DLD1 (cell line): Measurements from ENCODE around the gene NALCN.

Experiments used
- in situ Hi-C: cut with HindIII; loops from 2 replicates; pipeline ENCODE4 v1.10.0; 2017; ENCODE audit warnings: low sequenced_read_pairs

Gene NALCN

DNA sequence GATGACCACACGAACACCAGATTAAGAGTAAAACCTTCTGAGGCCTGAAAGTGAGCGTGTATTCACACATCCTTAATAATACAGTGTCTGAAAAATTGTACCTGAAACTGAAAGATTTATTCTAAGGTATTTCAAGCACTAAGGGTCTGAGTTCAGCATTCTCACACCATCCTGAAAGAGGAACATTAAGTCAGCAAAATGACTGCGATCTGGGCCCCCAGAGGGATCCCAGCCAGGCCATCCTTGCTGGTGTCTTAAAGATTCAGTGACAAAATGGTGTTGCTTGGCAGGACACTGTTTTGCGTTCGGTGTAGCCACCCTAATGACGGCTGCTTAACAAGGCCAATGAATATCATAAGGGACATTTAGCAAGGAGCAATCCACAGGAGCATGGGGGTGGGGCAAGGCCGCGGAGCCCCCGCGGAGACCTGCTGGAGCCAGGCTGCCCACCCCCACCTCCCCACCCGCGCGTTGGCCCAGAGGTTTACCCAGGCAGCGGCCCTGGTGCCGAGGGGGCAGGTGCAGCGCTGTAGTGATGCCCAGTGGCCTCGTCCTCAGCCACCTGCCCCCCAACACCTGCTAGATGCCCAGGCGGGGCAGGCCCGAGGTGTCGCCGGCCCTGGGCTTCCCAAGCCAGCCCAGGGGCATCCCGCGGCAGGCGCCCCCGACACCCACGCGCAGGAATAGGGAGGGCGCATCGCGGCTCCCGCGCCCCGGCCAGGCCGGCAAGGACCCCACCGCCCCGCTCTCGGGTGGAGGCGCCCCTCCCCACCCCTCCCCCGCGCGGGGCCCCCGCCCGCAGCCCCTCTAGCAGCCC lies 742 bp downstream of the NALCN start:
- in situ Hi-C loops = no loop called here

GRCh38 chr13:101412076-101412475 lies 4.2 kb downstream of the NALCN start:
- in situ Hi-C loops = no loop called here

DNA sequence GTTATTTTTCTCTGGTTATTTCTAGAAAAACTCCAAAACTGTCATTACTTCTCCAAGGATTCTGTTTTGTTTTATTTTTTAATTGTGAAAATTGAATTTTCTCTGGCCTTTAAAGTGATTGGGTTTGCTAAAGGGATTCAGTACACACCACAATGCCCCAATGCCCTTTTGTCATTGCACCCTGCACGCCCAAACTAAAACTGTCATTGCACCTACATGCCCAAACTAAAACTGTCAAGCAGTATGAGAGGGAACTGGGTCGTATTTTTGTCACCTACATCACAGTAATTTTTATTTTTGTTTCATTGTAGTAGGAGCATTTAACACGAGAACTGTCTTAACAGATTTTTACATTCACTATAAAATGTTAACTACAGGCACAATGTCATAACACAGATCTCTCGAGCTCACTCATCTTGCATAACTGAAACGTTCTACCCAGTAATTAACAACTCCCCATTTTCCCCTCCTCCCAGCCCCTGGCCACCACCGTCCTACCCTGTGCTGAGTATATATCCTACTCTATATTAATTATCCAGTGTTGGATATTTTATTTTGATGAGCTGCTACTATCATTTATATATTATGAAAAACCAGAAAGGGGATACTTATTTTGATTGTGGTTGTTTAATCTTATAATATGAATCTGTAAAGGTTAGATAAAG lies 7.2 kb downstream of the NALCN start:
- in situ Hi-C loops = no loop called here

GRCh38 chr13:101408154-101408553 lies 8.2 kb downstream of the NALCN start:
- in situ Hi-C loops = no loop called here

GRCh38 chr13:101406791-101407190 lies 9.5 kb downstream of the NALCN start:
- in situ Hi-C loops = no loop called here

DNA sequence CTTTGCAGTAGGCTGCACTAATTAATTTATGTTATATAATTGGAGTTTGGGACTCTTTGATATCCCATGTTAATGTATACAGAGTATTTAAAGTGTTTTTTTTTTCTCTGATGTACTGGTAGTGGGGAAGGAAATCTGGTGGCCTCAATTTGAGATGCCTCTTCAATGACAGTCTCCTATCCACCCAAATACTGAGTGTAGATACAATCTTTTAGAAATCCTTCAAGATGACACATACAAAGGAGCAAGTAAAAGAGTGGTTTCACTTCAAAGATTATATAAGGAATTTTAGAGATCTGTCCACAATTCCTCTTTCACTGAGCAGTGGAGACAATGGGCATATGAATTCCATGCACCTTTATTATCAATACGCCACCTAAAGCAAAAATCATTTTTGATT lies 15.1 kb downstream of the NALCN start:
- in situ Hi-C loops = no loop called here

DNA sequence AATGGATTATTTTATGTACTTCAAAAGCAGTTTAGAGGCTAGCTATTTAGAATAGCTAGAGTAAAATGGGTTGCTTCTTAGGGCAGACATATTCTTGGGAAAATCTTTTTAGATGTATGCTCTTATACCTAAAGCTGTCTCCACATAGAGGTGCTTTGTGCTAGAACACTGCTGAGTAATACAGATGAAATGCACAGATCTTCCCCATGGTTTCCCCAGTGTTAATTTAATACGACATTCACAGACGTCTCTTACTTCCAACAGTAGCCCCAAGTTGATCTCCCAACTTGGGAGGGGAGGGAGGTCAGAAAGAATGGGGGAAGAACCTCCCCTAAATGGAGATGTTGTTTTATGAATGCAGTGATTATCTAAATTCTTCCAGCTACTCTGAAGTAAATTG lies 16.9 kb downstream of the NALCN start:
- in situ Hi-C loops = no loop called here

- in situ Hi-C loops = no loop called here
These were observed 17.4 kb downstream of the NALCN start for GRCh38 chr13:101398920-101399319.

DNA sequence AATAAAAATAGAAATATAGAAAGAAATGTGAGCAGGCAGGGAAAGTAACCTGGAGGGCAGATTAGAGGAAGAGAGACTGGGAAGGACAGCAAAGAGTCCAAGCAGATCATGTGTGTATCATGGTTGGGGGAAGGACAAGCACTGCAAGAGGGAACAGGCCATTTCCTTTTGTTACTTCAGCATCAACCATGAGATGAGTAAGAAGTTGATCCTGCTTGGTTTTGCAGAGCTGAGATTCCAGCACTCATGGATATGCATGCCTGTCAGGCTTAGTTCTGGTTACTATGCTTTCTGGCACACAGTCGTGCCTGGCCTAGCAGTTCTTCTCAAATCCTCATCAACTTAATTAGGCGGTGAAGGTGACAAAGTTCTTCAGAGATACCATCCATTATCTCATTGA lies 18.1 kb downstream of the NALCN start:
- in situ Hi-C loops = no loop called here

GRCh38 chr13:101397742-101398141 lies 18.6 kb downstream of the NALCN start:
- in situ Hi-C loops = no loop called here

- in situ Hi-C loops = no loop called here
These were observed 21.7 kb downstream of the NALCN start for GRCh38 chr13:101394605-101395004.

DNA sequence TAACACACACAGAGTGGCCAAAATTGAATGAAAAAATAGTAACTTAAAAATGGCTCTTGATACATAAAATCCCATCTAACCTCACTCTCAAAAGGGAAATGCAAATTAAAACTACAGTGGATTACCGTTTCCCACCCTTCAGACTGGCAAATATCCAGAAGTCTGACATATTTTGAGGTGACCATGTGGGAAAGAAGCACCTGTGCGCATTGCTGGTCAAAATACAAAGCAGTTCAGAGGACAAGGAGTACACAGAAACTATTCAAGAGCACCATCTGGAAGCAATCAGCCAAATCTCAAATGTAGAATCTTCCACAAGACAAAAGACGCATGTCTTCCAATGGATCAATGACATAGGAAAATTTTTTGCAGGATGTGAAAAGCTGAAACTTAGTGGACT lies 23.2 kb downstream of the NALCN start:
- in situ Hi-C loops = no loop called here

- in situ Hi-C loops = no loop called here
These were observed 25.8 kb downstream of the NALCN start for GRCh38 chr13:101390461-101390860.

GRCh38 chr13:101384929-101385328 lies 31.4 kb downstream of the NALCN start:
- in situ Hi-C loops = no loop called here

DNA sequence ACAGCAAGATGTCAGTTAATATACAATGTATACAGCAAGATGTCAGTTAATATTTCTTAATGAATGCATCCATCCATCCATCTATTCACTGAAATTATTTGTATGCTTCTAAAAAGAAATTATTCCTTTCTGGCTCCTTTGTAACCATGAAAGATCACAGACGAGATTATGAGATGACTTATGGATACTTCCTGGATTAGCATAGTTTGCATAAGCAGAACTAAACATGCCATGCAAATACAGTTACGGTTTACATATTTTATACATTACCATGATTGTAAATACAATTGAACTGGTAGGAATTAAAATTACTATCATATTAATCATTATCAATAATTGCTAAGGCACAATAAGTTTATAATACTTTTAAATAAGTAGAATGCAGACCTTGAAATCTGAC lies 32.7 kb downstream of the NALCN start:
- in situ Hi-C loops = no loop called here

GRCh38 chr13:101382701-101383100 lies 33.6 kb downstream of the NALCN start:
- in situ Hi-C loops = no loop called here

GRCh38 chr13:101382086-101382485 lies 34.2 kb downstream of the NALCN start:
- in situ Hi-C loops = no loop called here

- in situ Hi-C loops = no loop called here
These were observed 55.8 kb downstream of the NALCN start for GRCh38 chr13:101360525-101360924.

- in situ Hi-C loops = no loop called here
These were observed 61.4 kb downstream of the NALCN start for GRCh38 chr13:101354895-101355294.

GRCh38 chr13:101346942-101347728 lies 69.2 kb downstream of the NALCN start:
- in situ Hi-C loops = no loop called here

- in situ Hi-C loops = no loop called here
These were observed 70.1 kb downstream of the NALCN start for GRCh38 chr13:101346161-101346560.
